ENCODE data around the gene KPNA6. TPM values are rescaled to one million over a fixed set of nuclear protein-coding genes. Genes with fewer than 3 reads are reported as not detected.

The KPNA6 gene
- polyA plus RNA-seq, 1 of the 3 experiments (the other 2 are of a cell fraction), result 13.1 TPM

DNA sequence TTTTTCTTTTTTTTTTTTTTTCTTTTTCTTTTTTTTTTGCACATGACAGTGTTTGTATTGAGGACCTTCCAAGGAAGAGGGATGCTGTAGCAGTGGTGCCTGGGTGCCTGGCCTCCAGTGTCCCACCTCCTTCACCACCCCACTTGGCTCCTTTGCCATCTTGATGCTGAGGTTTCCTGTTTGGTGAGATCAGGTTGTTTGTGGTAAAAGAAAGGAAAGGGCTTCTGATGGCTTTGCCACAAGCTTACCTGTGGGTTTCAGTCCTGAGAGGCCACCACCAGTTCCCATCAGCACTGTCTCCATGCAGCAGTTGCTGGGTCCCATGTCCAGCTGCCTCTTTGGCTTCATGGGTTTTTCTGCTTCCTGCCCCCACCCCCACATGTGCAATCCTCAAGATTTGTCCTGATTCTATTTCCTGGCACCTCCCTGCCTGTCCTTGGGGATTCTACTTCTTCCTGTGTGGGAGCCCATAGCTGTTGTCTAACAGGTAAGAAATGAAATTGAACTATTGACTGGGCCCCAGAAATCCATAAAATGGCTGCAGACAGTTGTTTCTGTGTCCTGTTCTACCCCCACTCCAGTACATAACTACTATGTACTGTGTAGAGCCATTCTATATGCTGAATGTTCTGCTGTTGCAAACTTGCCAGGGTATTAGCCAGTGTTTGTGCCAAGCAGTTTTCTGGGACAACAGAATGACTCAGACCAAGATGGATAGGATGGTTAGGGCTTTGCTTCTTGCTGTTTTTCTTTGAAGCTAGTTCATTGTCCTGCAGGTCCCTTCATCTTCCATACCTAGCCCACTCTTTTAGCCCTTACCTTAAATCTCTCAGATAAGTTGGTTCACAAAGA is 88.3 kb downstream of the KPNA6 start:
- Histone ChIP-seq H3K4me1 (ENCODE audit: control insufficient read depth in 1 of 2, insufficient read depth in 2 of 2, low read depth in 1 of 2, low read length in 1 of 2) (peaks cover 20 to 22% of the 10 kb centered on the region in 2 experiments; a peak in 3 of 4 replicates), H3K27ac (ENCODE audit: low read depth in 2 of 2, low read length in 1 of 2) (peak overlapping the region; percentile 9 to 28; a peak in 1 of 4 replicates), H3K4me2 (no peak overlapping the region), H3K9ac (no peak overlapping the region), H3K79me2 (ENCODE audit: insufficient read depth) (no peaks in the 10 kb centered on the region), H3K4me3 (ENCODE audit: low read depth in 2 of 2, low read length in 1 of 2) (no peak overlapping the region), H2AFZ (ENCODE audit: low read depth) (no peak overlapping the region), H3K9me3 (no peaks in the 10 kb centered on the region), H3K9me2 (no peaks in the 10 kb centered on the region), H3K36me3 (replicated peaks in 1 of 2; ENCODE audit: control insufficient read depth in 1 of 2, insufficient read depth in 2 of 2, low read length in 1 of 2) (peaks cover 45 to 68% of the 10 kb centered on the region in 2 experiments), H4K20me1 (ENCODE audit: insufficient read depth) (no peaks in the 10 kb centered on the region), H3F3A (replicated peaks; ENCODE audit: insufficient read depth) (peaks cover 18% of the 10 kb centered on the region), H3K27me3 (ENCODE audit: insufficient read depth) (no peaks in the 10 kb centered on the region)
- TF ChIP-seq TCF12 (IDR thresholded peaks at IDR 0.05) (no peak), MXI1 (IDR thresholded peaks at IDR 0.05; ENCODE audit: low read depth, low read length) (no peak), SMC3 (IDR thresholded peaks at IDR 0.05; ENCODE audit: low read depth, low read length) (no peak), EP300 (IDR thresholded peaks at IDR 0.05; ENCODE audit: borderline replicate concordance in 1 of 2, low read depth in 1 of 2, low read length in 1 of 2) (no peak), RCOR1 (IDR thresholded peaks at IDR 0.05; ENCODE audit: low read length) (no peak), RFX5 (IDR thresholded peaks at IDR 0.05; ENCODE audit: low read length) (no peak), RAD21 (IDR thresholded peaks at IDR 0.05; ENCODE audit: low read length) (no peak), TAF1 (IDR thresholded peaks at IDR 0.05; ENCODE audit: borderline replicate concordance, low read depth, low read length) (no peak)
- TF ChIP-seq, protein P1, sequence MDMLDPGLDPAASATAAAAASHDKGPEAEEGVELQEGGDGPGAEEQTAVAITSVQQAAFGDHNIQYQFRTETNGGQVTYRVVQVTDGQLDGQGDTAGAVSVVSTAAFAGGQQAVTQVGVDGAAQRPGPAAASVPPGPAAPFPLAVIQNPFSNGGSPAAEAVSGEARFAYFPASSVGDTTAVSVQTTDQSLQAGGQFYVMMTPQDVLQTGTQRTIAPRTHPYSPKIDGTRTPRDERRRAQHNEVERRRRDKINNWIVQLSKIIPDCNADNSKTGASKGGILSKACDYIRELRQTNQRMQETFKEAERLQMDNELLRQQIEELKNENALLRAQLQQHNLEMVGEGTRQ (IDR thresholded peaks at IDR 0.05; ENCODE audit: borderline replicate concordance, low read depth, low read length), result no peak
- no peak for DNase-seq
- ChIA-PET POLR2A (interaction anchor here (1.0 to 3.4 kb wide), 2 partner anchors 11 to 15 kb away, joined by 3 to 19 read pairs; partner anchors contain the start of gene TXLNA), CTCF (no interaction called here)

DNA sequence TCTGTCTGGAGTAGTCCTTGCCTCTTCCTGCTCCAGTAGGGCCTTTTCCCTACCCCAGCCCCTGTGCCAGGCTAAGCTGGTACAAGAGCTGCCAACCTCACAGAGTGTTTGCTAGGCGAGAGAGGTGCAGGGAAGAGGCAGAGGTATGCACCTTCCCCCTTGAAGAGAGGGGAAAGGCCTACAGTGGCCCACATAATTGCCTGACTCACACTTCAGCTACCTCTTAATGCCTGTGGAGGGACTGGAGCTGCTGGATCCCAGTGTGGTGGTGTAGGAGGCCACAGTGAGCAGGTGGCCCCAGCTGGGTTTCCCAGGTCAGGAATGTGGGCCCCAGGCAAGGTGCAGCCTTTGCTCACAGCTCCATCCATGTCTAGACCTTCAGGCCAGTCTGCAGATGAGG is 89.2 kb downstream of the KPNA6 start:
- H3K4me3 ChIP-seq (ENCODE audit: low read depth in 2 of 2, low read length in 1 of 2), result no peak overlapping the region
- no peak overlapping the region for H3K9ac ChIP-seq
- no peaks in the 10 kb centered on the region for H3K9me2 ChIP-seq
- H3K4me1 ChIP-seq (ENCODE audit: control insufficient read depth in 1 of 2, insufficient read depth in 2 of 2, low read depth in 1 of 2, low read length in 1 of 2), result peaks cover 22 to 29% of the 10 kb centered on the region in 2 experiments; a peak in 3 of 4 replicates
- TF ChIP-seq TEAD4 (IDR thresholded peaks at IDR 0.05; ENCODE audit: borderline replicate concordance, insufficient read depth) (no peak), MXI1 (IDR thresholded peaks at IDR 0.05; ENCODE audit: low read depth, low read length) (no peak)
- TF ChIP-seq, protein P2, sequence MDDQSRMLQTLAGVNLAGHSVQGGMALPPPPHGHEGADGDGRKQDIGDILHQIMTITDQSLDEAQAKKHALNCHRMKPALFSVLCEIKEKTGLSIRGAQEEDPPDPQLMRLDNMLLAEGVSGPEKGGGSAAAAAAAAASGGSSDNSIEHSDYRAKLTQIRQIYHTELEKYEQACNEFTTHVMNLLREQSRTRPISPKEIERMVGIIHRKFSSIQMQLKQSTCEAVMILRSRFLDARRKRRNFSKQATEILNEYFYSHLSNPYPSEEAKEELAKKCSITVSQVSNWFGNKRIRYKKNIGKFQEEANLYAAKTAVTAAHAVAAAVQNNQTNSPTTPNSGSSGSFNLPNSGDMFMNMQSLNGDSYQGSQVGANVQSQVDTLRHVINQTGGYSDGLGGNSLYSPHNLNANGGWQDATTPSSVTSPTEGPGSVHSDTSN (IDR thresholded peaks at IDR 0.05), result no peak
- TF ChIP-seq, protein P3, sequence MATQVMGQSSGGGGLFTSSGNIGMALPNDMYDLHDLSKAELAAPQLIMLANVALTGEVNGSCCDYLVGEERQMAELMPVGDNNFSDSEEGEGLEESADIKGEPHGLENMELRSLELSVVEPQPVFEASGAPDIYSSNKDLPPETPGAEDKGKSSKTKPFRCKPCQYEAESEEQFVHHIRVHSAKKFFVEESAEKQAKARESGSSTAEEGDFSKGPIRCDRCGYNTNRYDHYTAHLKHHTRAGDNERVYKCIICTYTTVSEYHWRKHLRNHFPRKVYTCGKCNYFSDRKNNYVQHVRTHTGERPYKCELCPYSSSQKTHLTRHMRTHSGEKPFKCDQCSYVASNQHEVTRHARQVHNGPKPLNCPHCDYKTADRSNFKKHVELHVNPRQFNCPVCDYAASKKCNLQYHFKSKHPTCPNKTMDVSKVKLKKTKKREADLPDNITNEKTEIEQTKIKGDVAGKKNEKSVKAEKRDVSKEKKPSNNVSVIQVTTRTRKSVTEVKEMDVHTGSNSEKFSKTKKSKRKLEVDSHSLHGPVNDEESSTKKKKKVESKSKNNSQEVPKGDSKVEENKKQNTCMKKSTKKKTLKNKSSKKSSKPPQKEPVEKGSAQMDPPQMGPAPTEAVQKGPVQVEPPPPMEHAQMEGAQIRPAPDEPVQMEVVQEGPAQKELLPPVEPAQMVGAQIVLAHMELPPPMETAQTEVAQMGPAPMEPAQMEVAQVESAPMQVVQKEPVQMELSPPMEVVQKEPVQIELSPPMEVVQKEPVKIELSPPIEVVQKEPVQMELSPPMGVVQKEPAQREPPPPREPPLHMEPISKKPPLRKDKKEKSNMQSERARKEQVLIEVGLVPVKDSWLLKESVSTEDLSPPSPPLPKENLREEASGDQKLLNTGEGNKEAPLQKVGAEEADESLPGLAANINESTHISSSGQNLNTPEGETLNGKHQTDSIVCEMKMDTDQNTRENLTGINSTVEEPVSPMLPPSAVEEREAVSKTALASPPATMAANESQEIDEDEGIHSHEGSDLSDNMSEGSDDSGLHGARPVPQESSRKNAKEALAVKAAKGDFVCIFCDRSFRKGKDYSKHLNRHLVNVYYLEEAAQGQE (IDR thresholded peaks at IDR 0.05; ENCODE audit: low read depth, low read length), result no peak
- no peaks in the 10 kb centered on the region for H3K79me2 ChIP-seq (ENCODE audit: insufficient read depth)
- ChIA-PET POLR2A (interaction anchor here (0.7 to 3.4 kb wide), 4 partner anchors 12 to 83 kb away, joined by 3 to 19 read pairs (median 4); partner anchors contain the start of genes DCDC2B and TXLNA), CTCF (interaction anchor here (0.8 to 1.7 kb wide), 4 partner anchors 18 to 51 kb away, joined by 3 to 7 read pairs (median 4); partner anchors contain the start of gene TXLNA)
- H3K4me2 ChIP-seq, result no peak overlapping the region
- H3F3A ChIP-seq (replicated peaks; ENCODE audit: insufficient read depth), result peaks cover 18% of the 10 kb centered on the region
- peaks cover 39 to 60% of the 10 kb centered on the region in 2 experiments for H3K36me3 ChIP-seq (replicated peaks in 1 of 2; ENCODE audit: control insufficient read depth in 1 of 2, insufficient read depth in 2 of 2, low read length in 1 of 2)
- no peaks in the 10 kb centered on the region for H4K20me1 ChIP-seq (ENCODE audit: insufficient read depth)
- no peaks in the 10 kb centered on the region for H3K9me3 ChIP-seq
- no peak for DNase-seq
- peak overlapping the region; percentile 28; a peak in 1 of 4 replicates for H3K27ac ChIP-seq (ENCODE audit: low read depth in 2 of 2, low read length in 1 of 2)
- H2AFZ ChIP-seq (ENCODE audit: low read depth), result no peak overlapping the region
- H3K27me3 ChIP-seq (ENCODE audit: insufficient read depth), result no peaks in the 10 kb centered on the region
- 100% methylated on average over 1 of the region's 1 CpG for WGBS (ENCODE audit: low lambda C conversion rate)
